Measurements from ENCODE around the gene MED15. TPM values are rescaled to one million over a fixed set of nuclear protein-coding genes. Genes with fewer than 3 reads are reported as not detected.

Gene MED15
- total RNA-seq, 1 donor from 2014 or later, result 105 TPM

GRCh38 chr22:20565761-20566160 is 58.4 kb downstream of the MED15 start:
- no peak for ATAC-seq
- intact Hi-C loops (cut with DNase I), result no loop called here
- Histone ChIP-seq H3K4me1 (peaks cover 60% of the 10 kb centered on the region), H3K27ac (peak overlapping the region; percentile 81), H3K4me3 (no peak overlapping the region), H3K27me3 (ENCODE audit: low read depth) (no peaks in the 10 kb centered on the region), H3K36me3 (peaks cover 80% of the 10 kb centered on the region), H3K9me3 (no peaks in the 10 kb centered on the region)
- no peak for DNase-seq
- TF ChIP-seq, protein P1, sequence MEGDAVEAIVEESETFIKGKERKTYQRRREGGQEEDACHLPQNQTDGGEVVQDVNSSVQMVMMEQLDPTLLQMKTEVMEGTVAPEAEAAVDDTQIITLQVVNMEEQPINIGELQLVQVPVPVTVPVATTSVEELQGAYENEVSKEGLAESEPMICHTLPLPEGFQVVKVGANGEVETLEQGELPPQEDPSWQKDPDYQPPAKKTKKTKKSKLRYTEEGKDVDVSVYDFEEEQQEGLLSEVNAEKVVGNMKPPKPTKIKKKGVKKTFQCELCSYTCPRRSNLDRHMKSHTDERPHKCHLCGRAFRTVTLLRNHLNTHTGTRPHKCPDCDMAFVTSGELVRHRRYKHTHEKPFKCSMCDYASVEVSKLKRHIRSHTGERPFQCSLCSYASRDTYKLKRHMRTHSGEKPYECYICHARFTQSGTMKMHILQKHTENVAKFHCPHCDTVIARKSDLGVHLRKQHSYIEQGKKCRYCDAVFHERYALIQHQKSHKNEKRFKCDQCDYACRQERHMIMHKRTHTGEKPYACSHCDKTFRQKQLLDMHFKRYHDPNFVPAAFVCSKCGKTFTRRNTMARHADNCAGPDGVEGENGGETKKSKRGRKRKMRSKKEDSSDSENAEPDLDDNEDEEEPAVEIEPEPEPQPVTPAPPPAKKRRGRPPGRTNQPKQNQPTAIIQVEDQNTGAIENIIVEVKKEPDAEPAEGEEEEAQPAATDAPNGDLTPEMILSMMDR (IDR thresholded peaks at IDR 0.05), result no peak

DNA sequence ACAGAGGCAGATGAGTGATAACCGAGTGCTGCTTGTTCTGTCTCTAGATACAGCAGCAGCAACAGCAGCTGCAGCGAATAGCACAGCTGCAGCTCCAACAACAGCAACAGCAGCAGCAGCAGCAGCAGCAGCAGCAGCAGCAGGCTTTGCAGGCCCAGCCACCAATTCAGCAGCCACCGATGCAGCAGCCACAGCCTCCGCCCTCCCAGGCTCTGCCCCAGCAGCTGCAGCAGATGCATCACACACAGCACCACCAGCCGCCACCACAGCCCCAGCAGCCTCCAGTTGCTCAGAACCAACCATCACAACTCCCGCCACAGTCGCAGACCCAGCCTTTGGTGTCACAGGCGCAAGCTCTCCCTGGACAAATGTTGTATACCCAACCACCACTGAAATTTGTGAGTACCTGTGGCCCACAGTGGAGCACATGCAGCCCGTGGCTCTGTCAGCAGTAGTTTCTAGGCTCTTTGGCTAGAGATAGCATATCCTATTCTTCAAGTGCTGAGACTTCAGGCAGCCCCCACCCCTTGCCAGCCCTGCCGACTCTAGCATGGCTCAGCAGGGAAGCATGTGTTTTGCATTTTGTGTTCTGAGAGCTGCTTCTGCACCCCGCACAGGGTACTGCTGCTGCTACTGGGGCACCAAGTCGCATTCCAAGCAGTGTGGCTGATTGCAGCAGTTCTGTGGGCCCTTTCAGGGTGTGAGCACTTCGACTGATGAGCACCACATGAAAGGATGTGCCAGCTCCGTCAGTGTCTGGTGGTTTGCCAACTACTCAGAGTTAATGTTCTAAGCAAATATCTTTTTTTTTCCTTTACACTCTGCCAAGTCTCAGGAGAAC is 59.2 kb downstream of the MED15 start:
- H3K4me1 ChIP-seq, result peaks cover 69% of the 10 kb centered on the region
- peaks cover 88% of the 10 kb centered on the region for H3K36me3 ChIP-seq
- no peak for DNase-seq
- no peaks in the 10 kb centered on the region for H3K9me3 ChIP-seq
- no peak overlapping the region for H3K4me3 ChIP-seq
- peak; percentile 6 to 14 for ATAC-seq
- peak overlapping the region; percentile 81 for H3K27ac ChIP-seq
- no peaks in the 10 kb centered on the region for H3K27me3 ChIP-seq (ENCODE audit: low read depth)
- TF ChIP-seq, protein P1 (IDR thresholded peaks at IDR 0.05), result no peak
- intact Hi-C loops (cut with DNase I), result no loop called here

DNA sequence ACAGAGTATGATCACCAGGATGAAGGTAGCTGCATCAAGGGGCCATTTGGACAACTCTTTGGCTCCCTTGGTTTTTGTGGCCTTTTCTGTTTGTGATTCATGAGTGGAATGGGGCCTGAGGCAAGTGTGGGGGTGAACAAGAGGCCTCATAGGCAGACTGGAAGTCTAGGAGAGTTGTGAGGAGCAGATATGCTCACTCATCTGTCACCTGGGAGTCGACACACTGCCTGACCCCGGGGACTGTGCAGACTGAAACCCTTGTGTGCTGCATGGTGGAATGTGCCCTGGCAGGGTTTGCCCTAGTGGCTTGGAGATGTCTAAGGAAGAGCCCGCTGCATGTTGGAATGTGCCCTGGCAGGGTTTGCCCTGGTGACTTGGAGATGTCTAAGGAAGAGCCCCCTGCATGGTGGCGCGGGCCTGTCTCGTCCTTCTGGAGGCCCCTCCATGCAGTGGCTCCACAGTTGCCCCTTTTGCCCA is 60.0 kb downstream of the MED15 start:
- ATAC-seq, result peak; percentile 11 to 45
- DNase-seq, result no peak

DNA sequence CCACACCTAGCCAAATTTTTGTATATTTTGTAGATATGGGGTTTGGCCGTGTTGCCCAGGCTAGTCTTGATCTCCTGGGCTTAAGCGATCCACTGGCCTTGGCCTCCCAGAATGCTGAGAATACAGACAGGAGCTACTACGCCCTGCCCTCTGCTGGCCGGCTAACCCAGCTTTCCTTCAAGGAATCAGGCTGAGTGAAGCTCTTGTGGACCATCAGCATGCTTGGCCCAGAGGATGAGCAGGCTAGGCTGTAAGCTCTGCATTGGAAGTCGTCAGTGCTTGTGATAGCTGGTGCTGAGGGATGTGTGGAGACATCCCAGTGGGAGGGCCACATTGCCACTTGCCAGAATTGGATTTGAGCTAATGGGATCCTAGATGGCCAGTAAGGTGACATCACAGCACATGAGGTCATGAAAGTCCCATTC is 60.6 kb downstream of the MED15 start:
- TF ChIP-seq, protein P1 (IDR thresholded peaks at IDR 0.05), result peak; percentile 16
- ATAC-seq (no peak), DNase-seq (no peak)
- Histone ChIP-seq H3K9me3 (no peaks in the 10 kb centered on the region), H3K4me1 (peaks cover 73% of the 10 kb centered on the region), H3K36me3 (peaks cover 94% of the 10 kb centered on the region), H3K27me3 (ENCODE audit: low read depth) (no peaks in the 10 kb centered on the region), H3K27ac (peak overlapping the region; percentile 81), H3K4me3 (no peak overlapping the region)
- intact Hi-C loops (cut with DNase I), result no loop called here

More for the DNA sequence above, 60.0 kb downstream of the MED15 start:
- H3K27me3 ChIP-seq (ENCODE audit: low read depth), result no peaks in the 10 kb centered on the region
- no peak overlapping the region for H3K4me3 ChIP-seq
- H3K4me1 ChIP-seq, result peaks cover 73% of the 10 kb centered on the region
- TF ChIP-seq, protein P1 (IDR thresholded peaks at IDR 0.05), result no peak
- intact Hi-C loops (cut with DNase I), result no loop called here
- H3K9me3 ChIP-seq, result no peaks in the 10 kb centered on the region
- H3K27ac ChIP-seq, result peak overlapping the region; percentile 81
- H3K36me3 ChIP-seq, result peaks cover 94% of the 10 kb centered on the region

- H3K9me3 ChIP-seq, result no peaks in the 10 kb centered on the region
- H3K4me1 ChIP-seq, result peaks cover 75% of the 10 kb centered on the region
- no peak for ATAC-seq
- H3K4me3 ChIP-seq, result no peak overlapping the region
- TF ChIP-seq, protein P1 (IDR thresholded peaks at IDR 0.05), result no peak
- no peak for DNase-seq
- H3K27me3 ChIP-seq (ENCODE audit: low read depth), result no peaks in the 10 kb centered on the region
- intact Hi-C loops (cut with DNase I), result no loop called here
- peak overlapping the region; percentile 81 for H3K27ac ChIP-seq
- peaks cover 94% of the 10 kb centered on the region for H3K36me3 ChIP-seq
These were observed 61.2 kb downstream of the MED15 start for GRCh38 chr22:20568502-20569058.
